GM12878 (cell line): ENCODE results near the gene CSMD2.

Source experiments
- CREM ChIP-seq: IDR thresholded peaks from 2 replicates; pipeline ENCODE4 v1.6.1; 2014; ENCODE audit warnings: antibody characterized with exemption, low read depth
- EZH2 ChIP-seq: IDR thresholded peaks from 2 replicates; pipeline ENCODE4 v1.6.1; 2012; ENCODE audit warnings: low read depth, mild to moderate bottlenecking, control low read depth, inconsistent platforms, low read length, borderline replicate concordance; ENCODE audit not compliant: control insufficient read depth
- FOXM1 ChIP-seq: IDR thresholded peaks from 2 replicates; pipeline ENCODE4 v1.6.1; 2012; ENCODE audit warnings: low read depth, mild to moderate bottlenecking, inconsistent platforms, low read length, moderate library complexity
- NFIC ChIP-seq: IDR thresholded peaks from 2 replicates; pipeline ENCODE4 v1.6.1; 2012; ENCODE audit warnings: low read depth, mild to moderate bottlenecking, inconsistent platforms, low read length, moderate library complexity
- POLR2A ChIP-seq: IDR thresholded peaks from 2 replicates; pipeline ENCODE4 v1.6.1; 2011; ENCODE audit warnings: low read depth, mild to moderate bottlenecking, low read length
- SIN3A ChIP-seq: IDR thresholded peaks from 2 replicates; pipeline ENCODE4 v1.6.1; 2012; ENCODE audit warnings: low read depth, low read length, improper control_type of control experiment
- ZBED1 ChIP-seq: IDR thresholded peaks from 2 replicates; pipeline ENCODE4 v1.6.1; 2016; ENCODE audit warnings: borderline replicate concordance
- TF ChIP-seq, protein P1 (sequence below): IDR thresholded peaks from 2 replicates; pipeline ENCODE4 v1.6.1; 2012; ENCODE audit warnings: mild to moderate bottlenecking, low read depth, low read length
- TF ChIP-seq, protein P2 (sequence below), 3 experiments: IDR thresholded peaks in 2 of 3; conservative IDR thresholded peaks in 1 of 3; 2 replicates each; pipeline ENCODE4 v1.5.1; 2011; ENCODE audit warnings: low read depth in 3 of 3, low read length in 3 of 3, mild to moderate bottlenecking in 3 of 3, control low read depth in 2 of 3, moderate library complexity in 2 of 3, inconsistent platforms in 1 of 3, mixed read lengths in 1 of 3; ENCODE audit not compliant: control insufficient read depth in 2 of 3, insufficient read depth in 1 of 3; ENCODE audit errors: extremely low read depth in 1 of 3

DNA sequence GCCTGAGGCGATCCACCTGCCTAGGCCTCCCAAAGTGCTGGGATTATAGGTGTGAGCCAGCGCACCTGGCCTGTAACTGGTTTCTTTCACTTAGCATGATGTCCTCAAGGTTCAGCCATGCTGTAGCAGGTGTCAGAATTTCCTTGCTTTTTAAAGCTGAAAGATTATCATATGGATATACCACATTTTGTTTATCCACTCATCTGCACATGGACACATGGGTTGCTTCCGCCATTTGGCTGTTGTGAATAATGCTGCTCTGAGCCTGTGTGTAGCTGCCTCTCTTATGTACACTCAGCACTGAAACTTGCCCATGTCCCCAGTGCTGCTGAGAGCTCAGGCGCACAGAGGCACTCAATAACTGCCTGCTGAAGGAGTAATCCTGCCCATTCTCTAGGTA lies 11.8 kb downstream of the CSMD2 start:
- no peak for TF ChIP-seq CREM
- no peak for TF ChIP-seq NFIC
- TF ChIP-seq, protein P1, sequence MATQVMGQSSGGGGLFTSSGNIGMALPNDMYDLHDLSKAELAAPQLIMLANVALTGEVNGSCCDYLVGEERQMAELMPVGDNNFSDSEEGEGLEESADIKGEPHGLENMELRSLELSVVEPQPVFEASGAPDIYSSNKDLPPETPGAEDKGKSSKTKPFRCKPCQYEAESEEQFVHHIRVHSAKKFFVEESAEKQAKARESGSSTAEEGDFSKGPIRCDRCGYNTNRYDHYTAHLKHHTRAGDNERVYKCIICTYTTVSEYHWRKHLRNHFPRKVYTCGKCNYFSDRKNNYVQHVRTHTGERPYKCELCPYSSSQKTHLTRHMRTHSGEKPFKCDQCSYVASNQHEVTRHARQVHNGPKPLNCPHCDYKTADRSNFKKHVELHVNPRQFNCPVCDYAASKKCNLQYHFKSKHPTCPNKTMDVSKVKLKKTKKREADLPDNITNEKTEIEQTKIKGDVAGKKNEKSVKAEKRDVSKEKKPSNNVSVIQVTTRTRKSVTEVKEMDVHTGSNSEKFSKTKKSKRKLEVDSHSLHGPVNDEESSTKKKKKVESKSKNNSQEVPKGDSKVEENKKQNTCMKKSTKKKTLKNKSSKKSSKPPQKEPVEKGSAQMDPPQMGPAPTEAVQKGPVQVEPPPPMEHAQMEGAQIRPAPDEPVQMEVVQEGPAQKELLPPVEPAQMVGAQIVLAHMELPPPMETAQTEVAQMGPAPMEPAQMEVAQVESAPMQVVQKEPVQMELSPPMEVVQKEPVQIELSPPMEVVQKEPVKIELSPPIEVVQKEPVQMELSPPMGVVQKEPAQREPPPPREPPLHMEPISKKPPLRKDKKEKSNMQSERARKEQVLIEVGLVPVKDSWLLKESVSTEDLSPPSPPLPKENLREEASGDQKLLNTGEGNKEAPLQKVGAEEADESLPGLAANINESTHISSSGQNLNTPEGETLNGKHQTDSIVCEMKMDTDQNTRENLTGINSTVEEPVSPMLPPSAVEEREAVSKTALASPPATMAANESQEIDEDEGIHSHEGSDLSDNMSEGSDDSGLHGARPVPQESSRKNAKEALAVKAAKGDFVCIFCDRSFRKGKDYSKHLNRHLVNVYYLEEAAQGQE = no peak
- TF ChIP-seq, protein P2, sequence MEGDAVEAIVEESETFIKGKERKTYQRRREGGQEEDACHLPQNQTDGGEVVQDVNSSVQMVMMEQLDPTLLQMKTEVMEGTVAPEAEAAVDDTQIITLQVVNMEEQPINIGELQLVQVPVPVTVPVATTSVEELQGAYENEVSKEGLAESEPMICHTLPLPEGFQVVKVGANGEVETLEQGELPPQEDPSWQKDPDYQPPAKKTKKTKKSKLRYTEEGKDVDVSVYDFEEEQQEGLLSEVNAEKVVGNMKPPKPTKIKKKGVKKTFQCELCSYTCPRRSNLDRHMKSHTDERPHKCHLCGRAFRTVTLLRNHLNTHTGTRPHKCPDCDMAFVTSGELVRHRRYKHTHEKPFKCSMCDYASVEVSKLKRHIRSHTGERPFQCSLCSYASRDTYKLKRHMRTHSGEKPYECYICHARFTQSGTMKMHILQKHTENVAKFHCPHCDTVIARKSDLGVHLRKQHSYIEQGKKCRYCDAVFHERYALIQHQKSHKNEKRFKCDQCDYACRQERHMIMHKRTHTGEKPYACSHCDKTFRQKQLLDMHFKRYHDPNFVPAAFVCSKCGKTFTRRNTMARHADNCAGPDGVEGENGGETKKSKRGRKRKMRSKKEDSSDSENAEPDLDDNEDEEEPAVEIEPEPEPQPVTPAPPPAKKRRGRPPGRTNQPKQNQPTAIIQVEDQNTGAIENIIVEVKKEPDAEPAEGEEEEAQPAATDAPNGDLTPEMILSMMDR (IDR thresholded peaks at IDR 0.05 in 2 of 3, conservative IDR thresholded peaks at IDR 0.05 in 1 of 3; ENCODE audit: control insufficient read depth in 2 of 3, extremely low read depth in 1 of 3, insufficient read depth in 1 of 3, low read depth in 3 of 3, low read length in 3 of 3) = no peak
- no peak for TF ChIP-seq ZBED1
- no peak for TF ChIP-seq SIN3A
- no peak for TF ChIP-seq EZH2
- TF ChIP-seq FOXM1 = no peak
- no peak for TF ChIP-seq POLR2A
